G401 (cell line): Measurements from ENCODE around the gene OSBPL9. TPM values are rescaled to one million over a fixed set of nuclear protein-coding genes. Genes with fewer than 3 reads are reported as not detected.
"Not testable (repeated sequence)": the region's sequence is repeated elsewhere in the genome, so short reads cannot be mapped to it uniquely, and the experiment has no call there.

ENCODE experiments used
- DNase-seq: peaks from one replicate; pipeline ENCODE4 v3.0.0-alpha.2; 2015; ENCODE audit warnings: low spot score
- in situ Hi-C: cut with HindIII; loops from 2 replicates; pipeline ENCODE4 v1.10.0; 2016; ENCODE audit warnings: low sequenced_read_pairs, mixed read lengths
- total RNA-seq: library from RNA; depleted of rRNA; stranded (reverse); fragments of >200 nt; shearing (Covaris generic); gene quantifications from 2 replicates; pipeline ENCODE4 v1.2.3, GENCODE V29; 2014; rRNA removed

Gene OSBPL9
- total RNA-seq, 1 experiment from 2014 or later, result 174 TPM

DNA sequence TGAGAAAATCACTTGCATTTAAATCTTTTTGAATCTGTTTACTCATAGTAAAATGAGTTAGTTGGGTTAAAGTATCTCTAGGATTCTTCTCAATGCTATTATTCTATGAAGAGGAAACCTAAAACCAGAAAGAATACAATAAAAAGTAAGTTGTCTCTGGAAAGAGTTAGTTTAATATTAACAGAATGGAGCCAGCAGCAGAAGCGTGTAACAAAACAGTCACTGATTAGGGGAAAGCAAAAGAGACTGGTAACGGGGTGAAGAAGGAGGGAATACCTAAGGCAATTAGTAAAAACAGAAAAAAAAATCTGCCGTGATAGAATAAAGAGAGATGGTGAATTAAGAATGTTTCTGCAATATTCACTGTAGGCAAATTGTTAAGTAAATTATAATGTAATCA, 201.6 kb downstream of the OSBPL9 start:
- no peak for DNase-seq
- in situ Hi-C loops, result no loop called here

DNA sequence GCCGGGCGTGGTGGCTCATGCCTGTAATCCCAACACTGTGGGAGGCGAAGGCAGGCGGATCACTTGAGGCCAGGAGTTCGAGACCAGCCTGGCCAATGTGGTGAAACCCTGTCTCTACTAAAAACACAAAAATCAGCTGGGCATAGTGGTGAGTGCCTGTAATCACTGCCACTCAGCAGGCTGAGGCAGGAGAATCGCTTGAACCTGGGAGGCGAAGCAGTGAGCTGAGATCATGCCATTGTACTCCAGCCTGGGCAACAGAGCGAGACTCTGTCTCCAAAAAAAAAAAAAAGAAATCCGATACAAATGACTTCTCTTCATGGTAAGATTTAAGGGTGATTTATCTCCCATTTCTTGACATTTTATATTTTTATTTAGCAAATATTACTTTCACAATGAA, 202.1 kb downstream of the OSBPL9 start:
- in situ Hi-C loops, result not testable (repeated sequence)

DNA sequence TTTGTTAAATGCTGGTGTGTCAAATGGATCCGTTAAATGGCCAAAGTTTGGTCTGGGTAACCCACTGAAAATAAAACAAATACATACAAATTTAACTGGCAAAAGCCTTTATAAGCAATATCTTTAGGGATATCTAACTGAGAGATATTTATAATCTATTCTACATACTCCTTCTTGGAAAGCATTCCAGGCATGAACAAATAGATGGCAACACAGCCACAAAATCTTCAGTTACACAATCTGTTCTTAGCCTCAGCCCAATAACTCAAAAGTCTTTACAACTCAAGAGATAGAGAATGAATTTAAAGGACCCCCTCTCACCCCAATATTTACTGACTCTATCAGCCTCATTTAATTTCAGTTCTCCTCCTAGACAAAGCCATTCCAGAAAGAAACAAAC, 202.9 kb downstream of the OSBPL9 start:
- DNase-seq, result no peak
- in situ Hi-C loops, result no loop called here

More for the DNA sequence above, 202.1 kb downstream of the OSBPL9 start:
- not testable (repeated sequence) for DNase-seq

DNA sequence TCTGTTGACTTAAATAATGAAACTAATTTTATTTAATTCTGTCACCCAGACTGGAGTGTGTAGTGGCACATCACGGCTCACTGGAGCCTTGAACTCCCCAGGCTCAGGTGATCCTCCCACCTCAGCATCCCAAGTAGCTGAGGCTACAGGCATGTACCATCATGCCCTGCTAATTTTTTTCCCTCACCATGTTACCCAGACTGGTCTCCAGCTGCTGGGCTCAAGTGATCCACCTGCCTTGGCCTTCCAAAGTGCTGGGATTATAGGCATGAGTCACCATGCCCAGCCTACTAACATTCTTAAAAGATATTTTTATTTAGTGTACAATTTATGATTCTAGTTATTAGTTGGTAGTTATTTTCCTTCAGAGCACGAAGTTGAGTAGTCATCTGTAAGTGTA, 212.2 kb downstream of the OSBPL9 start:
- in situ Hi-C loops, result no loop called here
- DNase-seq, result no peak

DNA sequence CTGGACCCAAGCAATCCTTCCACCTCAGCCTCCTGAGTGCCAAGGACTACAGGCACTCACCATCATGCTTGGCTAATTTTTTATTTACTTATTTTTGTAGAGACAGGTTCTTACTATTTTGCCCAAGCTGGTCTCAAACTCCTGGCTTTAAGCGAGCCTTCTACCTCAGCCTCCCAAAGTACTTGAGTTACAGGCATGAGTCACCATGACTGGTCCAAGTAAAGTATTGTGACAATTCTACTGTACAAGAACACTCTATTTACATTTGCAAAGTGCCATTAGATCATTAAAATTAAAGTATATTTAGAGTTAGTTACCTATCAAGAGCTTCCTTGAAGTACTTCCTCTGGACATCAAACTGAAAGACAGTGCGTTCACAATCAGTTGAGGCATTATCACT, 216.8 kb downstream of the OSBPL9 start:
- in situ Hi-C loops, result no loop called here

DNA sequence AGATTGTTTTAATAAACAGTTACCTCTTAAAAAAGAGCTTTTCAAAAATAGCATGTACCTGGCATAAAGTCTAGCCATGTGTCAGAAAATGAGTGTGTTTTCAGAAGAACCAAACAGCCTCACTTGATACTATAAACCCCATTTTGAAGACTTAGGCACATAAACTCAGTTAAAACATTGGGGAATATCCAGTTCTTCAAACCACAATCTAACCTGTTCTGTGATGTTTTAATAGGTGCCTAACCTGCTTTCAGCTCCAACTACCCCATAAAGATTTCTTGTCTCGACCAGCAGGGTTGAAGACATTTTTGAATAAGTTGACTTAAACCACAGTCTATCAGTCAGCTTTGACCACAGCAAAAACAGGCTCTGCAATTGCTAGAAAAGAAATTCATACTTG, 220.4 kb downstream of the OSBPL9 start:
- in situ Hi-C loops, result no loop called here
- no peak for DNase-seq

More for the DNA sequence above, 216.8 kb downstream of the OSBPL9 start:
- no peak for DNase-seq

Other genes starting within 250 kb of the OSBPL9 start
- 5.4 and 8.9 TPM in 2 replicates for gene EPS15, start 97.8 kb upstream of the OSBPL9 start, total RNA-seq